BLaER1 (cell line): ENCODE results near the gene YEATS2.

Source experiments
- H3K27ac ChIP-seq: shearing (Covaris generic); formaldehyde crosslinking; 2 replicates; pipeline ENCODE4 v1.8.1; 2022
- H3K27me3 ChIP-seq: shearing (Covaris generic); formaldehyde crosslinking; 2 replicates; pipeline ENCODE4 v1.8.1; 2022
- H3K36me3 ChIP-seq: shearing (Covaris generic); formaldehyde crosslinking; 2 replicates; pipeline ENCODE4 v1.8.1; 2022
- H3K4me1 ChIP-seq: shearing (Covaris generic); formaldehyde crosslinking; 2 replicates; pipeline ENCODE4 v1.8.1; 2022
- H3K4me2 ChIP-seq: shearing (Covaris generic); formaldehyde crosslinking; 2 replicates; pipeline ENCODE4 v1.8.1; 2022
- H3K4me3 ChIP-seq: shearing (Covaris generic); formaldehyde crosslinking; 2 replicates; pipeline ENCODE4 v1.8.1; 2022
- H3K9ac ChIP-seq: shearing (Covaris generic); formaldehyde crosslinking; 2 replicates; pipeline ENCODE4 v1.8.1; 2022
- H3K9me3 ChIP-seq: shearing (Covaris generic); formaldehyde crosslinking; 2 replicates; pipeline ENCODE4 v1.8.1; 2022
- H4K20me1 ChIP-seq: shearing (Covaris generic); formaldehyde crosslinking; 2 replicates; pipeline ENCODE4 v1.8.1; 2022
- Cebpa-rat ChIP-seq: shearing (Covaris generic); IDR thresholded peaks from 2 replicates; pipeline ENCODE4 v1.8.1; 2022

YEATS2 gene

GRCh38 chr3:183825456-183826161, 128.0 kb downstream of the YEATS2 start, which contains the start of gene MAP6D1:
Gene MAP6D1 (minus strand): TSS chr3:183825577. CDS start chr3:183825547, 30 bp downstream.
- Histone ChIP-seq H3K27ac (peak within 1 kb of the TSS; percentile 37; the same call in 1 of the 2 replicates), H4K20me1 (peaks cover 53% of the 10 kb centered on the region), H3K4me1 (peaks cover 41% of the 10 kb centered on the region), H3K36me3 (peaks cover 30% of the 10 kb centered on the region), H3K9ac (peak within 1 kb of the TSS; percentile 78), H3K4me3 (peak within 1 kb of the TSS; percentile 77), H3K27me3 (no peaks in the 10 kb centered on the region; the same call in 1 of the 2 replicates), H3K9me3 (no peaks in the 10 kb centered on the region), H3K4me2 (peak within 1 kb of the TSS; percentile 97)
- TF ChIP-seq Cebpa-rat = no peak

- Histone ChIP-seq H3K4me3 (no peak overlapping the region), H3K4me2 (peak overlapping the region; percentile 97; the same call in 1 of the 2 replicates), H4K20me1 (peaks cover 53% of the 10 kb centered on the region), H3K27ac (peak overlapping the region; percentile 1; the same call in 1 of the 2 replicates), H3K27me3 (no peaks in the 10 kb centered on the region; the same call in 1 of the 2 replicates), H3K9ac (no peak overlapping the region), H3K36me3 (peaks cover 41% of the 10 kb centered on the region), H3K4me1 (peaks cover 41% of the 10 kb centered on the region), H3K9me3 (no peaks in the 10 kb centered on the region)
- no peak for TF ChIP-seq Cebpa-rat
Measured at GRCh38 chr3:183826448-183827250, 129.1 kb downstream of the YEATS2 start.

GRCh38 chr3:183827809-183828537, 130.4 kb downstream of the YEATS2 start:
- peaks cover 39% of the 10 kb centered on the region for H3K4me1 ChIP-seq
- H3K27me3 ChIP-seq = no peaks in the 10 kb centered on the region; the same call in 1 of the 2 replicates

GRCh38 chr3:183828538-183828870, 130.9 kb downstream of the YEATS2 start:
- Histone ChIP-seq H3K4me2 (no peak overlapping the region), H3K27ac (no peak overlapping the region), H3K27me3 (no peaks in the 10 kb centered on the region; the same call in 1 of the 2 replicates), H4K20me1 (peaks cover 53% of the 10 kb centered on the region), H3K4me1 (peaks cover 34% of the 10 kb centered on the region), H3K9ac (no peak overlapping the region), H3K4me3 (no peak overlapping the region), H3K36me3 (peaks cover 57% of the 10 kb centered on the region), H3K9me3 (no peaks in the 10 kb centered on the region)
- no peak for TF ChIP-seq Cebpa-rat

More at GRCh38 chr3:183827809-183828537, 130.4 kb downstream of the YEATS2 start:
- H3K9ac ChIP-seq = no peak overlapping the region
- no peaks in the 10 kb centered on the region for H3K9me3 ChIP-seq
- no peak overlapping the region for H3K4me2 ChIP-seq
- no peak overlapping the region for H3K4me3 ChIP-seq
- no peak for TF ChIP-seq Cebpa-rat
- peaks cover 53% of the 10 kb centered on the region for H4K20me1 ChIP-seq
- H3K27ac ChIP-seq = no peak overlapping the region
- peaks cover 52% of the 10 kb centered on the region for H3K36me3 ChIP-seq

- H3K27me3 ChIP-seq = no peaks in the 10 kb centered on the region
- H3K4me1 ChIP-seq = peaks cover 24% of the 10 kb centered on the region
- H3K9ac ChIP-seq = no peak overlapping the region
- peaks cover 66% of the 10 kb centered on the region for H3K36me3 ChIP-seq
- no peak overlapping the region for H3K27ac ChIP-seq
- no peak for TF ChIP-seq Cebpa-rat
- H3K4me2 ChIP-seq = no peak overlapping the region
- H4K20me1 ChIP-seq = peaks cover 52% of the 10 kb centered on the region
- no peak overlapping the region for H3K4me3 ChIP-seq
- H3K9me3 ChIP-seq = no peaks in the 10 kb centered on the region
Measured at GRCh38 chr3:183829466-183829865, 131.9 kb downstream of the YEATS2 start.

- Histone ChIP-seq H4K20me1 (peaks cover 45% of the 10 kb centered on the region), H3K4me3 (no peak overlapping the region), H3K36me3 (peaks cover 72% of the 10 kb centered on the region), H3K27me3 (no peaks in the 10 kb centered on the region), H3K27ac (no peak overlapping the region), H3K9ac (no peak overlapping the region), H3K4me1 (peaks cover 17% of the 10 kb centered on the region), H3K9me3 (no peaks in the 10 kb centered on the region), H3K4me2 (no peak overlapping the region)
- no peak for TF ChIP-seq Cebpa-rat
Measured at GRCh38 chr3:183830187-183830586, 132.6 kb downstream of the YEATS2 start.

GRCh38 chr3:183833516-183833915, 135.9 kb downstream of the YEATS2 start:
- Histone ChIP-seq H3K36me3 (peaks cover 93% of the 10 kb centered on the region), H3K4me2 (no peak overlapping the region), H3K9me3 (no peaks in the 10 kb centered on the region), H3K27me3 (no peaks in the 10 kb centered on the region), H3K4me1 (no peaks in the 10 kb centered on the region), H4K20me1 (peaks cover 25% of the 10 kb centered on the region), H3K4me3 (no peak overlapping the region), H3K9ac (no peak overlapping the region), H3K27ac (no peak overlapping the region)
- no peak for TF ChIP-seq Cebpa-rat

- Histone ChIP-seq H4K20me1 (peaks cover 16% of the 10 kb centered on the region), H3K36me3 (peaks cover 93% of the 10 kb centered on the region), H3K9ac (no peak overlapping the region), H3K4me2 (no peak overlapping the region), H3K4me3 (no peak overlapping the region), H3K27me3 (no peaks in the 10 kb centered on the region), H3K4me1 (no peaks in the 10 kb centered on the region), H3K9me3 (no peaks in the 10 kb centered on the region), H3K27ac (no peak overlapping the region)
- TF ChIP-seq Cebpa-rat = no peak
Measured at GRCh38 chr3:183837390-183837789, 139.8 kb downstream of the YEATS2 start.

- Histone ChIP-seq H3K4me2 (no peak overlapping the region), H3K4me3 (no peak overlapping the region), H3K27me3 (no peaks in the 10 kb centered on the region), H4K20me1 (peaks cover 16% of the 10 kb centered on the region), H3K4me1 (no peaks in the 10 kb centered on the region), H3K36me3 (peaks cover 93% of the 10 kb centered on the region), H3K9me3 (no peaks in the 10 kb centered on the region), H3K27ac (no peak overlapping the region), H3K9ac (no peak overlapping the region)
- no peak for TF ChIP-seq Cebpa-rat
Measured at GRCh38 chr3:183837894-183838293, 140.3 kb downstream of the YEATS2 start.
